GM21717 (cell line): ENCODE data around the gene TEX2.

ENCODE experiments used
- ATAC-seq: cut with Tn5 transposase; IDR thresholded peaks from one replicate; pipeline ENCODE4 v1.9.1; 2021; ENCODE audit warnings: mild to moderate bottlenecking, moderate library complexity; ENCODE audit not compliant: unreplicated experiment

TEX2 gene

DNA sequence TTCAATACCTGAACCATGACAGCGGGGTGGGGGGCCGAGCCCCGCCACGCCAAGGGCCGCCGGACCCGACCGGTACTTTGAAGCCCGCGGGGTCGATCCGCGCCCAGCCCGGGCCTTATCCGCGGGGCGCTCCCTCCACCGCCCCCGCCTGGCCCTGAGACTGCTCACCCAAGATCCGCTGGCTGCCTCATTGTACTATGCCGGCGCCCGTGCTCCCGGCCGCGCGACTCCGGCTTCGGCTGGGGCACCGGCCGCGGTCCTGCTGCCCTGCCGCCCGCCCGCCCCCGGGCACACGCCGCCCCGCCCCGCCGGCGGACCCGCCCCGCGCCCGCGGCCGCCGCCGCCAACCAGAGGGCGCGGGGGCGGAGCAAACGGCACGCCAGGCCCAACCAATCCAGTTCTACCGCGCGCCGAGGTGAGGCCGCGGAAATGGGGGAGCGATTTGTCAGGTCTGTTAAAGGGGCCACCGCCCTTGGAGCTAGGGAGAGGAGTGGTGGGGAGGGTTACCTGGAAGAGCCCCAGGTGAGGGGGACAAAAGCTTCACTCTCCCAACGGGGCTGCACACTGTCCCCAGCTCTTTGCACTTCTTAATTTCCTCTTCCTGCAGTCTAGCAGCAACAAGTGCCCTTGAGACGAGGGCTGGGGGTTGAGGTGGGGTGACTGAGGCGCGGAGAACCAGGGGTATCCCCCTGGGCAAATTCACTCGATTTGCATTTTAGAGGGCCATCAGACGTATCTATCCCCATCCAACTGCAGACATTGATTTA, at the start of gene TEX2:
TSS of gene TEX2 (minus strand) at position 261 of the 767 bp plus-strand sequence. CDS start 49,043 bp downstream, outside the sequence.
- peak; percentile 78 for ATAC-seq

GRCh38 chr17:64309710-64310109, 46.6 kb upstream of the TEX2 start:
- ATAC-seq: no peak

GRCh38 chr17:64309021-64309420, 46.0 kb upstream of the TEX2 start:
- no peak for ATAC-seq

- ATAC-seq: no peak
These were observed 43.9 kb upstream of the TEX2 start for GRCh38 chr17:64306850-64307463.

- ATAC-seq: no peak
These were observed 41.5 kb upstream of the TEX2 start for GRCh38 chr17:64304551-64304950.

DNA sequence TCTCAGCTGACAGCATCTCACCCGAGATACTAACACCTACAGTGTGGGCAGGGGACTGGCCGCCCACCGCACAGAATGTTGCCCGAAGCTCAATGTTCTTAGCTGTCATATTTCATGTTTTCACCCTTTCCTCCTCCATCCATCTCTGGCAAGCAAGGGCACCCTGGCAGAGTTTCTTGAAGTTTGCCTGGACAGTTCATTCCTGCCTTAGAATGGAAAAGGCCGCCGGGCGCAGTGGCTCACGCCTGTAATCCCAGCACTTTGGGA, 37.6 kb upstream of the TEX2 start:
- ATAC-seq: no peak

DNA sequence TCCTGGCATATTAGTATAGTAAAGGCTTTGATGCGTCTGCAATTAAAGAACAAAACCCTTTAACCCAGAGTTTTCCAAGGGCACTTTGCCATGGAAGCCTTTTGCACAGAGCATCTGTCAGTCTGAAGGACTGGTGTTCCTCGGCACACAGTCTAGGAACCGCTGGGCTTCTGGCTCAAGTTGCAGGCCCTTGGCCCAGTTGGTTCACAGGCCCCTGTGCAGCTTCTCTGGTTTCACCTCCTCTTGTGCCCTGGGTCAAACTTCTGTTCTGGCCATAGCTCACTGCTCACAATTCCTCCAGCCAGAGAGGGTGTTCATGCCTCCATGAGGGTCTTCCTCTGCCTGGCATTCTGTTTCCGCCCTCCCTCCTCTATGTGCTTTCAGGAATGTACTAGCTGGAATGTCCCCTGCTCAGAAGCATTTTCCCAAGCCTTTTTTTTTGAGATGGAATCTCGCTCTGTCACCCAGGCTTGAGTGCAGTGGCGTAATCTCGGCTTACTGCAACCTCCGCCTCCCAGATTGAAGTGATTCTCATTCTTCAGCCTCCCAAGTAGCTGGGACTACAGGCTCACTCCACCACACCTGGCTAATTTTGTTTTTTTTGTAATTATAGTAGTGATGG, 34.5 kb upstream of the TEX2 start:
- ATAC-seq: no peak

- no peak for ATAC-seq
These were observed 33.2 kb upstream of the TEX2 start for GRCh38 chr17:64296246-64296645.

- no peak for ATAC-seq
These were observed 32.1 kb upstream of the TEX2 start for GRCh38 chr17:64295146-64295545.

DNA sequence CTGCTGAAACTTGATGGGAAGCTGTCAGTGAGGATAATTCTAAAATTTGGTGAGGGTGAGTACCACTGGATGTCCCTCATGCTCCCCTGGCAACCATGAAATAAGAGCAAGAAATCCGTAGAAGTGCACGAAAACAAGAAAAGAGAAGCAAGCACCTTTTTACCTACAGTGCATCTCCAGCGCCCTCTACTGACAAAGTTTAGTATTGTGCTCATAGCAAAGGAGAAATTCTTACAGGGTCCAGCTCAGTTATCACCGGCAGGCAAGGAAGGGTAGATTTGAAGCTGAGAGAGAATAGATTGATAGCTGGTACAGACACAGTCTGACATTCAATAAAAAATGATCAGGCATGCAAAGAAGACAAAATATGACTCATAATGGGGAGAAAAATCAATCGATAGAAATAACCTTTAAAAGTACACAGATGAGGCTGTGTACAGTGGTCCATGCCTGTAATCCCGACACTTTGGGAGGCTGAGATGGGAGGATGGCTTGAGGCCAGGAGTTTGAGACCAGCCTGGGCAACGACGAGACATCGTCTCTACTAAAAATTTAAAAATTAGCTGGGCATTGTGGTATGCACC, 28.3 kb upstream of the TEX2 start:
- no peak for ATAC-seq

- ATAC-seq: no peak
These were observed 26.7 kb upstream of the TEX2 start for GRCh38 chr17:64289741-64290141.

GRCh38 chr17:64282753-64283080, 19.7 kb upstream of the TEX2 start:
- no peak for ATAC-seq

GRCh38 chr17:64281962-64282752, 19.1 kb upstream of the TEX2 start:
- no peak for ATAC-seq

- no peak for ATAC-seq
These were observed 15.6 kb upstream of the TEX2 start for GRCh38 chr17:64278614-64279013.

DNA sequence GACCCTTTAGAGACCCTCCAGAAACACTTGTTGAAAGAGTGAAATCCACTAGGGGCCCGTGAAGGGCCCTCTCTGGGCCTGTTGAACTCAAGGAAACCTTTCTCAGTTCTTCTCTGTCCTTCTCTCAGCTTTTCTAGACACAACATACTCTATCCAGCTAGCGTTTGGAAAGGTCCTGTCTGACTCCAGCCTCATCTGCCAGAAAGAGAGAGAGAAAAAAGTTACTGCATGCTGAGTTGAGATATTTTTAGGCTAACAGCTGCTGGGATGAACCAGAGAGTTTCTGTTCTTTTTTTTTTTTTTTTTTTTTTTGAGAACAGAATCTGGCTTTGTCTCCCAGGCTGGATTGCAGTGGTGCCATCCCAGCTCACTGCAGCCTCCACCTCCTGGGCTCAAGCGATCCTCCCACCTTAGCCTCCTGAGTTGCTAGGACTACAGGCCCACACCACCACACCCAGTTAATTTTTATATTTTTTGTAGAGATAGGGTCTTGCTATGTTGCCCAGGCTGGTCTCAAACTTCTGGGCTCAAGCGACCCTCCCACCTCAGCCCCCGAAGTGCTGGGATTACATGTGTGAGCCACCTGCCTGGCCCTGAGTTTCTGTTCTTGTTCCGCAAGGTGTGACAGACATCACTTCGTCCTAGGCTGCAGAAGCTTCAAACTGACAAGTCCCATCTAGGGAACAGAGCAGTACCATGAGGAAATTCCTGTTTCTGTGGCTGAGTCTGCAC, 14.9 kb upstream of the TEX2 start:
- ATAC-seq: no peak

- no peak for ATAC-seq
These were observed 14.0 kb upstream of the TEX2 start for GRCh38 chr17:64276961-64277505.

- ATAC-seq: no peak
These were observed 12.0 kb upstream of the TEX2 start for GRCh38 chr17:64275016-64275415.

DNA sequence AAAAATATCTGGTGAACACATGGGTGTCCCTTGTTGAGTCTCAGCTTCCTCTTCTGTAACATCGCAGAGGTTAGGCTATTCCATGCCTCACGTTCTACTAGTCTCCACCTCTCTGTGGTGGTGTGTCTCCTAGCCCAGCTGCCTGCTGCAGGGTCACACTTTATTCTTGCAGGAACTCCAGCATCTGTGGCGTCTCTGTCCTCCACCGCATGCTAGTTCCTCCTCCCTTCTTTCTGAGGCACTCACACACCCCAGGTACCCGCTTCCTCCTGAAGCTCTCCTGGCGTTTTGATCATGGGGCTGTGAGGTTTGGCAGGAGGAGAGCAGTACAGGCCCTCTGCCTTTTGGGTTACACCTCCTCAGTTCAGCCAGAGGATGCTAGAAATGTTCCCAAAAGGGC, 9.9 kb upstream of the TEX2 start:
- no peak for ATAC-seq

GRCh38 chr17:64270885-64271284, 7.8 kb upstream of the TEX2 start:
- ATAC-seq: no peak
